Measurements from ENCODE around the gene BCAR3. TPM values are rescaled to one million over a fixed set of nuclear protein-coding genes. Genes with fewer than 3 reads are reported as not detected.
A peak's percentile ranks its signal among the peaks of the same experiment; 100 is the strongest.
"Not testable (repeated sequence)": the region's sequence is repeated elsewhere in the genome, so short reads cannot be mapped to it uniquely, and the experiment has no call there.

The BCAR3 gene
- total RNA-seq, 2 experiments from 2014 or later: 0.71 to 0.91 TPM

- ATAC-seq (ENCODE audit: low read depth): no peak
- Mint-ChIP-seq H3K27me3 (peaks cover 19% of the 10 kb centered on the region), H3K4me1 (no peaks in the 10 kb centered on the region), H3K9me3 (no peaks in the 10 kb centered on the region), H3K4me3 (no peak overlapping the region), H3K36me3 (no peaks in the 10 kb centered on the region), H3K27ac (no peak overlapping the region)
- DNase-seq: no peak
- POLR2A ChIA-PET: no interaction called here
Observed at GRCh38 chr1:93599479-93599878, 82.2 kb downstream of the BCAR3 start.

GRCh38 chr1:93598861-93599439 is 82.7 kb downstream of the BCAR3 start:
- H3K27ac Mint-ChIP-seq: no peak overlapping the region
- POLR2A ChIA-PET: no interaction called here
- no peak overlapping the region for H3K4me3 Mint-ChIP-seq
- DNase-seq: no peak
- H3K4me1 Mint-ChIP-seq: no peaks in the 10 kb centered on the region
- H3K27me3 Mint-ChIP-seq: peaks cover 17% of the 10 kb centered on the region
- H3K36me3 Mint-ChIP-seq: no peaks in the 10 kb centered on the region
- H3K9me3 Mint-ChIP-seq: no peaks in the 10 kb centered on the region
- no peak for ATAC-seq (ENCODE audit: low read depth)

- H3K27me3 Mint-ChIP-seq: peaks cover 17% of the 10 kb centered on the region
- no peak for ATAC-seq (ENCODE audit: low read depth)
- H3K27ac Mint-ChIP-seq: no peak overlapping the region
- POLR2A ChIA-PET: no interaction called here
- no peaks in the 10 kb centered on the region for H3K4me1 Mint-ChIP-seq
- H3K36me3 Mint-ChIP-seq: no peaks in the 10 kb centered on the region
- H3K4me3 Mint-ChIP-seq: no peak overlapping the region
- DNase-seq: no peak
- H3K9me3 Mint-ChIP-seq: no peaks in the 10 kb centered on the region
Observed at GRCh38 chr1:93598396-93598795, 83.2 kb downstream of the BCAR3 start.

- no peak for DNase-seq
- peaks cover 17% of the 10 kb centered on the region for H3K27me3 Mint-ChIP-seq
- no peak overlapping the region for H3K27ac Mint-ChIP-seq
Observed at GRCh38 chr1:93597709-93598108, 83.9 kb downstream of the BCAR3 start.

GRCh38 chr1:93596329-93597089 is 85.1 kb downstream of the BCAR3 start:
- DNase-seq (no peak), ATAC-seq (ENCODE audit: low read depth) (no peak)
- Mint-ChIP-seq H3K27me3 (peaks cover 17% of the 10 kb centered on the region), H3K36me3 (no peaks in the 10 kb centered on the region), H3K4me1 (peaks cover 8% of the 10 kb centered on the region), H3K4me3 (no peak overlapping the region), H3K9me3 (no peaks in the 10 kb centered on the region), H3K27ac (no peak overlapping the region)
- POLR2A ChIA-PET: no interaction called here

More at GRCh38 chr1:93597709-93598108, 83.9 kb downstream of the BCAR3 start:
- Mint-ChIP-seq H3K36me3 (no peaks in the 10 kb centered on the region), H3K4me1 (no peaks in the 10 kb centered on the region), H3K4me3 (no peak overlapping the region), H3K9me3 (no peaks in the 10 kb centered on the region)
- ATAC-seq (ENCODE audit: low read depth): no peak
- POLR2A ChIA-PET: no interaction called here

- DNase-seq: no peak
- H3K4me3 Mint-ChIP-seq: no peak overlapping the region
- ATAC-seq (ENCODE audit: low read depth): no peak
- H3K4me1 Mint-ChIP-seq: peaks cover 11% of the 10 kb centered on the region
- H3K9me3 Mint-ChIP-seq: no peaks in the 10 kb centered on the region
- peaks cover 17% of the 10 kb centered on the region for H3K27me3 Mint-ChIP-seq
- no peak overlapping the region for H3K27ac Mint-ChIP-seq
- H3K36me3 Mint-ChIP-seq: no peaks in the 10 kb centered on the region
- POLR2A ChIA-PET: no interaction called here
Observed at GRCh38 chr1:93595743-93596142, 85.9 kb downstream of the BCAR3 start.

- Mint-ChIP-seq H3K4me1 (peaks cover 12% of the 10 kb centered on the region), H3K9me3 (no peaks in the 10 kb centered on the region), H3K4me3 (no peak overlapping the region), H3K27ac (no peak overlapping the region), H3K36me3 (no peaks in the 10 kb centered on the region), H3K27me3 (peaks cover 17% of the 10 kb centered on the region)
- ATAC-seq (ENCODE audit: low read depth) (no peak), DNase-seq (no peak)
- POLR2A ChIA-PET: no interaction called here
Observed at GRCh38 chr1:93595266-93595665, 86.4 kb downstream of the BCAR3 start.

- no peak overlapping the region for H3K27ac Mint-ChIP-seq
- DNase-seq: no peak
- H3K4me1 Mint-ChIP-seq: peaks cover 17% of the 10 kb centered on the region
- H3K36me3 Mint-ChIP-seq: no peaks in the 10 kb centered on the region
- no peak overlapping the region for H3K4me3 Mint-ChIP-seq
- ATAC-seq (ENCODE audit: low read depth): no peak
- H3K27me3 Mint-ChIP-seq: peaks cover 17% of the 10 kb centered on the region
- H3K9me3 Mint-ChIP-seq: no peaks in the 10 kb centered on the region
- POLR2A ChIA-PET: no interaction called here
Observed at GRCh38 chr1:93594603-93594880, 87.1 kb downstream of the BCAR3 start.

GRCh38 chr1:93593854-93594602 is 87.6 kb downstream of the BCAR3 start:
- Mint-ChIP-seq H3K27ac (no peak overlapping the region), H3K4me1 (peaks cover 18% of the 10 kb centered on the region), H3K36me3 (no peaks in the 10 kb centered on the region), H3K9me3 (no peaks in the 10 kb centered on the region), H3K4me3 (no peak overlapping the region), H3K27me3 (peaks cover 17% of the 10 kb centered on the region)
- DNase-seq (no peak), ATAC-seq (ENCODE audit: low read depth) (no peak)
- POLR2A ChIA-PET: no interaction called here

- Mint-ChIP-seq H3K27me3 (peaks cover 17% of the 10 kb centered on the region), H3K4me1 (peaks cover 27% of the 10 kb centered on the region), H3K4me3 (no peak overlapping the region), H3K27ac (no peak overlapping the region), H3K9me3 (no peaks in the 10 kb centered on the region), H3K36me3 (no peaks in the 10 kb centered on the region)
- POLR2A ChIA-PET: no interaction called here
- DNase-seq (no peak), ATAC-seq (ENCODE audit: low read depth) (no peak)
Observed at GRCh38 chr1:93592551-93592949, 89.1 kb downstream of the BCAR3 start.

GRCh38 chr1:93591676-93592550 is 89.7 kb downstream of the BCAR3 start:
- ATAC-seq (ENCODE audit: low read depth): peak; percentile 62
- Mint-ChIP-seq H3K4me1 (peaks cover 27% of the 10 kb centered on the region), H3K9me3 (no peaks in the 10 kb centered on the region), H3K27ac (no peak overlapping the region), H3K36me3 (no peaks in the 10 kb centered on the region), H3K4me3 (peak overlapping the region; percentile 39), H3K27me3 (peaks cover 15% of the 10 kb centered on the region)
- peak; percentile 64 for DNase-seq
- POLR2A ChIA-PET: no interaction called here

GRCh38 chr1:93591291-93591675 is 90.4 kb downstream of the BCAR3 start:
- POLR2A ChIA-PET, DNase-seq, H3K36me3 Mint-ChIP-seq, H3K9me3 Mint-ChIP-seq, H3K27ac Mint-ChIP-seq, H3K27me3 Mint-ChIP-seq: not testable (repeated sequence)
- peak; percentile 2 for ATAC-seq (ENCODE audit: low read depth)
- H3K4me3 Mint-ChIP-seq: peak overlapping the region; percentile 14
- H3K4me1 Mint-ChIP-seq: peaks cover 27% of the 10 kb centered on the region

- H3K4me3 Mint-ChIP-seq: no peak overlapping the region
- POLR2A ChIA-PET: no interaction called here
- no peaks in the 10 kb centered on the region for H3K36me3 Mint-ChIP-seq
- no peaks in the 10 kb centered on the region for H3K27me3 Mint-ChIP-seq
- ATAC-seq (ENCODE audit: low read depth): no peak
- DNase-seq: no peak
- peaks cover 27% of the 10 kb centered on the region for H3K4me1 Mint-ChIP-seq
- H3K9me3 Mint-ChIP-seq: no peaks in the 10 kb centered on the region
- no peak overlapping the region for H3K27ac Mint-ChIP-seq
Observed at GRCh38 chr1:93588955-93589354, 92.7 kb downstream of the BCAR3 start.
